Heart left ventricle (tissue), 16 donors: ENCODE measurements around the gene HSCB. TPM values are rescaled to one million over a fixed set of nuclear protein-coding genes. Genes with fewer than 3 reads are reported as not detected.

Experiments
- ATAC-seq, 4 donors: fragments of 200-7000 bp; cut with Tn5 transposase; one replicate each; pipeline ENCODE4 v1.9.1; 2020 to 2022; ENCODE audit warnings: moderate library complexity in 4 of 4, mild to moderate bottlenecking in 3 of 4, moderate number of reproducible peaks in 1 of 4
- DNase-seq, 5 donors: peaks; one replicate each; pipeline ENCODE4 v3.0.0-alpha.2; 2020
- H3K27ac ChIP-seq, 12 donors: fragments of 200-600 bp; sonication (generic) in 4 of 12; one replicate each; pipeline versions ENCODE4 v1.5.0 to v1.8.0; 2016 to 2022; ENCODE audit warnings: mild to moderate bottlenecking in 2 of 12
- H3K27me3 ChIP-seq, 9 donors: fragments of 200-600 bp; sonication (generic) in 2 of 9; one replicate each; pipeline versions ENCODE4 v1.5.1 to v1.8.0; 2016 to 2022; ENCODE audit warnings: mild to moderate bottlenecking in 3 of 9
- H3K36me3 ChIP-seq, 9 donors: fragments of 200-600 bp; sonication (generic) in 2 of 9; one replicate each; pipeline versions ENCODE4 v1.5.0 to v1.8.0; 2018 to 2022; ENCODE audit warnings: mild to moderate bottlenecking in 2 of 9
- H3K4me1 ChIP-seq, 12 donors: fragments of 200-600 bp; sonication (generic) in 4 of 12; one replicate each; pipeline versions ENCODE4 v1.5.0 to v1.8.0; 2016 to 2022; ENCODE audit warnings: mild to moderate bottlenecking in 3 of 12
- H3K4me3 ChIP-seq, 12 donors: fragments of 200-600 bp; sonication (generic) in 4 of 12; one replicate each; pipeline versions ENCODE4 v1.5.0 to v1.8.0; 2017 to 2022; ENCODE audit warnings: mild to moderate bottlenecking in 9 of 12, moderate library complexity in 4 of 12
- H3K9me3 ChIP-seq, 12 donors: fragments of 200-600 bp; sonication (generic) in 4 of 12; one replicate each; pipeline versions ENCODE4 v1.5.0 to v1.8.0; 2016 to 2022; ENCODE audit warnings: mild to moderate bottlenecking in 1 of 12
- POLR2A ChIP-seq, 2 donors: fragments of 450-650 bp; IDR thresholded peaks; one replicate each; pipeline ENCODE4 v1.6.1; 2017; ENCODE audit warnings: antibody characterized with exemption in 2 of 2, mild to moderate bottlenecking in 2 of 2, moderate library complexity in 2 of 2
- WGBS, 4 donors: extraction: QIAGEN DNeasy Blood & Tissue Kit in 2 of 4; methylation state at CpG; one replicate each; pipeline versions ENCODE4 v1.1.5 to v1.1.7; 2013 to 2018; 5-methylcytosine and 5-hydroxymethylcytosine counted together
- intact Hi-C, 10 donors: fragments of 100-400 bp; cut with DNase I; formaldehyde crosslinking; loops; one replicate each; pipeline versions ENCODE4 v1.11.1 to v1.14.2; 2022
- polyA plus RNA-seq, 2 donors: library from polyadenylated mRNA; stranded (reverse); fragments of 200-250 nt; gene quantifications; one replicate each; pipeline ENCODE4 v1.2.3, GENCODE V29; 2013
- total RNA-seq, 9 donors: library from RNA; depleted of rRNA in 2 of 9; stranded (reverse); fragments of >200 nt in 2 of 9; fragmentation: NEBNext Ultra II Directional in 3 of 9; extraction: Animal tissue kit (Norgen Biotek cat#: 25700) in 3 of 9; gene quantifications; one replicate each; pipeline versions ENCODE4 v1.1.0 to v1.2.4, GENCODE V29; 2016 to 2023
- TF ChIP-seq, protein P1 (sequence below), 12 donors: fragments of 200-600 bp; sonication (generic) in 4 of 12; IDR thresholded peaks; one replicate each; pipeline versions ENCODE4 v1.5.0 to v1.8.0; 2018 to 2022; ENCODE audit warnings: antibody characterized with exemption in 12 of 12, mild to moderate bottlenecking in 5 of 12
- donor health status: ischemic (EF 13 %, LVEDD 7.1; RV severe dilation, severe dysfunction).
- donor health status: healthy with polysubstance abuse.
- donor health status: DM: no; HTN: yes; CAD: no.
- donor health status: DM: no; HTN: no; CAD: no.
- donor health status: ischemic (EF 25% LVEDD 6.9; RV normal size, moderate dysfunction).
- donor health status: ischemic (EF 25% LVEDD 5.7; RV mildly dilated, moderate dysfunction).
- donor health status: healthy.
- donor health status: DM: yes; HTN: yes; CAD: no.
- donor health status: ischemic (EF 35%, LVEDD 5.7; RV mildly dilated, moderate dysfunction).
- donor health status: nonischemic (EF 11% LVEDD 7.7; RV severe dilation, severe dysfunction).
- donor health status: DM: yes; HTN: yes; CAD: no.
- donor health status: PGD.
- donor health status: ischemic (EF 29% LVEDD 5.4; RV normal size, mild dysfunction).
- donor health status: nonischemic (EF 23%, LVEDD 6.1; RV moderate dilation, normal function).

Gene HSCB
- total and polyA plus RNA-seq, 11 donors, result 7.4 to 18.3 (median 11.4) TPM

DNA sequence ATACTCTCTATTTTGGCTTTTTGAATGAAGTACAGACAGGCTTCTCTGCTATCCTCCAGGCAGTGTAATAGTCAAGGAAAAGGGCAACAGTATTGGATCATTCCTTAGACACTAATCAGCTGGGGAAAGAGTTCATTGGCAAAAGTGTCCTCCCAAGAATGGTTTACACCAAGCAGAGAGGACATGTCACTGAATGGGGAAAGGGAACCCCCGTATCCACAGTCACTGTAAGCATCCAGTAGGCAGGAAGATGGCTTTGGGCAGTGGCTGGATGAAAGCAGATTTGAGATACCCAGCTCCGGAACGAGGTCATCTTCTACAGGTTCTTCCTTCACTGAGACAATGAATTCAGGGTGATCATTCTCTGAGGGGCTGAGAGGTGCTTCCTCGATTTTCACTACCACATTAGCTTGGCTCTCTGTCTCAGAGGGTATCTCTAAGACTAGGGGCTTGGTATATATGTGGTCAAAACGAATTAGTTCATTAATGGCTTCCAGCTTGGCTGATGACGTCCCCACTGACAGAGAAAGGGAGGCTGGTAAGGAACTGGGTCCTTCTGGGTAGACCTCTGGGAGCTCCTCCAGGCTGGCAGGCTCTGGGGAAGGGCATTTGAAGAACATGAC is 53.3 kb downstream of the HSCB start:
- TF ChIP-seq, protein P1, sequence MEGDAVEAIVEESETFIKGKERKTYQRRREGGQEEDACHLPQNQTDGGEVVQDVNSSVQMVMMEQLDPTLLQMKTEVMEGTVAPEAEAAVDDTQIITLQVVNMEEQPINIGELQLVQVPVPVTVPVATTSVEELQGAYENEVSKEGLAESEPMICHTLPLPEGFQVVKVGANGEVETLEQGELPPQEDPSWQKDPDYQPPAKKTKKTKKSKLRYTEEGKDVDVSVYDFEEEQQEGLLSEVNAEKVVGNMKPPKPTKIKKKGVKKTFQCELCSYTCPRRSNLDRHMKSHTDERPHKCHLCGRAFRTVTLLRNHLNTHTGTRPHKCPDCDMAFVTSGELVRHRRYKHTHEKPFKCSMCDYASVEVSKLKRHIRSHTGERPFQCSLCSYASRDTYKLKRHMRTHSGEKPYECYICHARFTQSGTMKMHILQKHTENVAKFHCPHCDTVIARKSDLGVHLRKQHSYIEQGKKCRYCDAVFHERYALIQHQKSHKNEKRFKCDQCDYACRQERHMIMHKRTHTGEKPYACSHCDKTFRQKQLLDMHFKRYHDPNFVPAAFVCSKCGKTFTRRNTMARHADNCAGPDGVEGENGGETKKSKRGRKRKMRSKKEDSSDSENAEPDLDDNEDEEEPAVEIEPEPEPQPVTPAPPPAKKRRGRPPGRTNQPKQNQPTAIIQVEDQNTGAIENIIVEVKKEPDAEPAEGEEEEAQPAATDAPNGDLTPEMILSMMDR (IDR thresholded peaks at IDR 0.05), result no peak
- TF ChIP-seq POLR2A (IDR thresholded peaks at IDR 0.05), result no peak
- no peak overlapping the region for H3K4me3 ChIP-seq
- peaks cover 0 to 73% (median 63%) of the 10 kb centered on the region in 9 donors for H3K36me3 ChIP-seq
- intact Hi-C loops, result no loop called here
- no peaks in the 10 kb centered on the region for H3K9me3 ChIP-seq
- ATAC-seq (no peak), DNase-seq (no peak)
- WGBS, 4 donors, result 70 to 83% (median 78%) methylated on average over 6 of the region's 6 CpGs
- no peaks in the 10 kb centered on the region for H3K27me3 ChIP-seq
- peaks cover 15 to 69% (median 44%) of the 10 kb centered on the region in 12 donors for H3K4me1 ChIP-seq
- H3K27ac ChIP-seq, result peak overlapping the region in 2 of 12 donors; percentile 3 to 28

GRCh38 chr22:28795932-28796856 is 54.4 kb downstream of the HSCB start:
- Histone ChIP-seq H3K27ac (peak overlapping the region in 2 of 12 donors; percentile 21 to 28), H3K27me3 (no peaks in the 10 kb centered on the region), H3K9me3 (no peaks in the 10 kb centered on the region), H3K4me3 (no peak overlapping the region), H3K4me1 (peaks cover 15 to 69% (median 44%) of the 10 kb centered on the region in 12 donors), H3K36me3 (peaks cover 0 to 70% (median 61%) of the 10 kb centered on the region in 9 donors)
- WGBS, 4 donors, result 58 to 85% (median 72%) methylated on average over 5 of the region's 5 CpGs
- TF ChIP-seq, protein P1 (IDR thresholded peaks at IDR 0.05), result no peak
- TF ChIP-seq POLR2A (IDR thresholded peaks at IDR 0.05), result no peak
- intact Hi-C loops, result no loop called here
- ATAC-seq (no peak), DNase-seq (no peak)

- peaks cover 20 to 77% (median 55%) of the 10 kb centered on the region in 12 donors for H3K4me1 ChIP-seq
- DNase-seq, result peak in 2 of 5 donors; percentile 30 to 63
- intact Hi-C loops, result loop anchor here in 2 of 10 donors (2.0 kb wide), 2 partner anchors 26 to 56 kb away; partner anchors contain the start of genes CCDC117 (in 1 of the 2) and HSCB (in 1 of the 2)
Observed at GRCh38 chr22:28798810-28799605, 57.2 kb downstream of the HSCB start.

More at GRCh38 chr22:28798810-28799605, 57.2 kb downstream of the HSCB start:
- Histone ChIP-seq H3K27ac (peak overlapping the region; percentile 97 to 100 (median 100)), H3K9me3 (no peaks in the 10 kb centered on the region), H3K36me3 (peaks cover 0 to 51% (median 49%) of the 10 kb centered on the region in 9 donors), H3K27me3 (no peaks in the 10 kb centered on the region), H3K4me3 (peak overlapping the region; percentile 70 to 100 (median 90))
- peak in 1 of 2 donors; percentile 49 for TF ChIP-seq POLR2A (IDR thresholded peaks at IDR 0.05)
- TF ChIP-seq, protein P1 (IDR thresholded peaks at IDR 0.05), result no peak
- WGBS, 4 donors, result 4 to 7% (median 6%) methylated on average over 7 of the region's 7 CpGs
- ATAC-seq, result peak in 3 of 4 donors; percentile 20 to 53 (median 50)
